H1 (cell line): Measurements from ENCODE around the gene ALPI. TPM values are rescaled to one million over a fixed set of nuclear protein-coding genes. Genes with fewer than 3 reads are reported as not detected.

ENCODE experiments used
- CTCF ChIA-PET: fragments of 300-600 bp; sonication (Branson Sonifier 250); formaldehyde crosslinking; loops from one replicate; lab custom pipeline; 2021; ENCODE audit not compliant: partially characterized antibody; lab: Charles Lee
- POLR2A ChIA-PET: fragments of 300-600 bp; sonication (Branson Sonifier 250); formaldehyde crosslinking; loops from one replicate; lab custom pipeline; 2021; ENCODE audit warnings: inconsistent platforms; ENCODE audit not compliant: partially characterized antibody; lab: Charles Lee
- DNase-seq, 2 experiments: peaks; one replicate each; pipeline versions ENCODE4 v3.0.0 to v3.0.0-alpha.2; 2010 to 2022; ENCODE audit warnings: low spot score in 2 of 2, low read depth in 1 of 2, mixed read lengths in 1 of 2
- FAIRE-seq: peaks from 2 replicates; lab custom pipeline; 2011; peaks lifted over from hg19 to GRCh38; lab: Jason Lieb, UNC
- H2AFZ ChIP-seq: 2 replicates; pipeline ENCODE4 v1.8.1; 2012; ENCODE audit warnings: low read length, inconsistent platforms
- H2AK5ac ChIP-seq: 2 replicates; pipeline ENCODE4 v1.6.1; 2013; ENCODE audit warnings: low read depth, low read length
- H2BK120ac ChIP-seq: replicated peaks from 2 replicates; pipeline ENCODE3; 2013; ENCODE audit warnings: low read depth, low read length, inconsistent platforms
- H2BK12ac ChIP-seq: 2 replicates; pipeline ENCODE4 v1.6.1; 2013; ENCODE audit warnings: low read depth, low read length
- H2BK15ac ChIP-seq: 2 replicates; pipeline ENCODE4 v1.6.1; 2013; ENCODE audit warnings: low read length
- H2BK20ac ChIP-seq: 2 replicates; pipeline ENCODE4 v1.6.1; 2013; ENCODE audit warnings: low read length
- H2BK5ac ChIP-seq: 2 replicates; pipeline ENCODE4 v1.6.1; 2013; ENCODE audit warnings: low read depth, low read length
- H3K14ac ChIP-seq: 2 replicates; pipeline ENCODE4 v1.6.1; 2013; ENCODE audit warnings: inconsistent platforms; ENCODE audit not compliant: insufficient read length
- H3K18ac ChIP-seq: 2 replicates; pipeline ENCODE4 v1.6.1; 2013; ENCODE audit warnings: low read length; ENCODE audit errors: extremely low read depth
- H3K23ac ChIP-seq: 2 replicates; pipeline ENCODE4 v1.6.1; 2013; ENCODE audit warnings: inconsistent platforms; ENCODE audit not compliant: insufficient read length
- H3K23me2 ChIP-seq: 2 replicates; pipeline ENCODE4 v1.6.1; 2013; ENCODE audit warnings: low read depth, low read length
- H3K27ac ChIP-seq: 2 replicates; pipeline ENCODE4 v1.6.1; 2011; ENCODE audit warnings: low read depth, low read length, inconsistent platforms
- H3K27me3 ChIP-seq, 4 experiments: replicated peaks in 1 of 4; 1 replicate in 1 of 4; 2 replicates in 3 of 4; pipeline versions ENCODE4 v1.6.1 to v1.8.1; 2011 to 2013; ENCODE audit warnings: low read length in 3 of 4, mild to moderate bottlenecking in 3 of 4, inconsistent platforms in 2 of 4, mixed read lengths in 2 of 4, moderate library complexity in 1 of 4; ENCODE audit not compliant: control insufficient read depth in 3 of 4, insufficient read depth in 3 of 4; ENCODE audit errors: extremely low read depth in 1 of 4
- H3K36me3 ChIP-seq, 4 experiments: 2 replicates each; pipeline versions ENCODE4 v1.6.1 to v1.8.1; 2011 to 2013; ENCODE audit warnings: mild to moderate bottlenecking in 4 of 4, low read length in 3 of 4, moderate library complexity in 2 of 4, control low read depth in 1 of 4, inconsistent platforms in 1 of 4; ENCODE audit not compliant: insufficient read depth in 4 of 4, control insufficient read depth in 2 of 4
- H3K4ac ChIP-seq: replicated peaks from 2 replicates; pipeline ENCODE3; 2013; ENCODE audit warnings: low read length, low read depth, mixed read lengths, inconsistent platforms; ENCODE audit not compliant: insufficient read length
- H3K4me1 ChIP-seq, 4 experiments: replicated peaks in 1 of 4; 1 replicate in 1 of 4; 2 replicates in 3 of 4; pipeline versions ENCODE4 v1.6.1 to v1.8.1; 2011 to 2013; ENCODE audit warnings: low read length in 3 of 4, inconsistent platforms in 2 of 4, mixed read lengths in 1 of 4; ENCODE audit not compliant: insufficient read depth in 4 of 4, control insufficient read depth in 3 of 4
- H3K4me2 ChIP-seq, 2 experiments: 2 replicates each; pipeline versions ENCODE4 v1.6.1 to v1.8.1; 2011 to 2013; ENCODE audit warnings: low read depth in 2 of 2, low read length in 2 of 2, control low read depth in 1 of 2, inconsistent platforms in 1 of 2, mild to moderate bottlenecking in 1 of 2; ENCODE audit not compliant: insufficient read depth in 1 of 2
- H3K4me3 ChIP-seq, 4 experiments: fragments of 200-600, 300-600 bp in 1 of 4; sonication (generic), shearing (Covaris generic), sonication (Bioruptor Twin) in 1 of 4; 2 replicates each; pipeline versions ENCODE4 v1.5.1 to v1.8.1; 2011 to 2016; ENCODE audit warnings: low read length in 4 of 4, low read depth in 3 of 4, control low read depth in 2 of 4, inconsistent platforms in 2 of 4, mild to moderate bottlenecking in 2 of 4, mixed read lengths in 1 of 4, moderate library complexity in 1 of 4; ENCODE audit not compliant: insufficient read depth in 2 of 4; ENCODE audit errors: extremely low read depth in 1 of 4
- H3K56ac ChIP-seq: replicated peaks from 2 replicates; pipeline ENCODE3; 2013; ENCODE audit warnings: low read depth, mild to moderate bottlenecking, mixed read lengths, low read length, inconsistent platforms; ENCODE audit not compliant: insufficient read length
- H3K79me1 ChIP-seq: 2 replicates; pipeline ENCODE4 v1.6.1; 2013; ENCODE audit warnings: low read depth, low read length, control low read depth
- H3K79me2 ChIP-seq, 2 experiments: 2 replicates each; pipeline versions ENCODE4 v1.6.1 to v1.8.1; 2012 to 2013; ENCODE audit warnings: low read length in 2 of 2, mild to moderate bottlenecking in 2 of 2, inconsistent platforms in 1 of 2; ENCODE audit not compliant: insufficient read depth in 2 of 2, control insufficient read depth in 1 of 2
- H3K9ac ChIP-seq, 4 experiments: replicated peaks in 1 of 4; 1 replicate in 1 of 4; 2 replicates in 3 of 4; pipeline versions ENCODE4 v1.6.1 to v1.8.1; 2011 to 2013; ENCODE audit warnings: low read depth in 3 of 4, low read length in 3 of 4, control low read depth in 2 of 4, mild to moderate bottlenecking in 2 of 4, moderate library complexity in 2 of 4, inconsistent platforms in 1 of 4; ENCODE audit errors: extremely low read depth in 1 of 4
- H3K9me3 ChIP-seq, 2 experiments: 2 replicates each; pipeline versions ENCODE4 v1.6.1 to v1.8.1; 2012 to 2013; ENCODE audit warnings: mild to moderate bottlenecking in 2 of 2, moderate library complexity in 2 of 2, control low read depth in 1 of 2, inconsistent platforms in 1 of 2, low read depth in 1 of 2, low read length in 1 of 2, mixed read lengths in 1 of 2; ENCODE audit not compliant: insufficient read depth in 2 of 2
- H4K20me1 ChIP-seq, 2 experiments: replicated peaks in 1 of 2; 2 replicates each; pipeline versions ENCODE3 to v1.8.1; 2011 to 2013; ENCODE audit warnings: inconsistent platforms in 2 of 2, low read length in 2 of 2, mild to moderate bottlenecking in 1 of 2; ENCODE audit not compliant: insufficient read depth in 2 of 2, control insufficient read depth in 1 of 2
- H4K5ac ChIP-seq: 2 replicates; pipeline ENCODE4 v1.6.1; 2013; ENCODE audit warnings: low read length, low read depth, mixed read lengths, inconsistent platforms; ENCODE audit not compliant: insufficient read length
- H4K8ac ChIP-seq: 2 replicates; pipeline ENCODE4 v1.8.0; 2013; ENCODE audit warnings: mild to moderate bottlenecking, moderate library complexity, low read length, inconsistent platforms; ENCODE audit not compliant: insufficient read depth; ENCODE audit errors: extremely low read depth
- H4K91ac ChIP-seq: replicated peaks from 2 replicates; pipeline ENCODE3; 2013; ENCODE audit warnings: low read length, mixed read lengths, inconsistent platforms; ENCODE audit not compliant: insufficient read length
- FOSL1 ChIP-seq: IDR thresholded peaks from 2 replicates; pipeline ENCODE4 v1.6.1; 2011; ENCODE audit warnings: mild to moderate bottlenecking, low read depth, low read length, moderate library complexity; ENCODE audit not compliant: insufficient read depth
- GTF2F1 ChIP-seq: IDR thresholded peaks from 2 replicates; pipeline ENCODE4 v1.6.1; 2012; ENCODE audit warnings: low read depth, low read length, improper control_type of control experiment, borderline replicate concordance
- POLR2AphosphoS5 ChIP-seq: IDR thresholded peaks from 2 replicates; pipeline ENCODE4 v1.6.1; 2011; ENCODE audit warnings: low read depth, low read length
- SP1 ChIP-seq: IDR thresholded peaks from 2 replicates; pipeline ENCODE4 v1.6.1; 2011; ENCODE audit warnings: low read depth, low read length
- SUZ12 ChIP-seq: fragments of 200-600 bp; sonication (generic); IDR thresholded peaks from 2 replicates; pipeline ENCODE4 v1.6.1; 2012; ENCODE audit warnings: mild to moderate bottlenecking, inconsistent platforms, low read length, moderate library complexity, mixed read lengths
- WGBS, 2 experiments: shearing (Covaris generic) in 1 of 2; methylation state at CpG; one replicate each; pipeline versions ENCODE4 v1.1.6 to v1.1.7; 2013 to 2015; ENCODE audit warnings: low lambda C conversion rate in 2 of 2, mixed read lengths in 2 of 2, inconsistent platforms in 1 of 2, low coverage in 1 of 2, missing lambda C conversion rate in 1 of 2; ENCODE audit not compliant: insufficient replicate concordance in 2 of 2, insufficient coverage in 1 of 2, insufficient read length in 1 of 2; ENCODE audit errors: extremely low coverage in 1 of 2, missing lambda C conversion rate in 1 of 2; 5-methylcytosine and 5-hydroxymethylcytosine counted together
- polyA plus RNA-seq, 7 experiments: library from polyadenylated mRNA; depleted of rRNA in 3 of 7; stranded (reverse) in 5 of 7; unstranded in 2 of 7; fragments of >200 nt in 5 of 7; fragments of 200-250 nt in 2 of 7; gene quantifications; 1 replicate in 5 of 7; 2 replicates in 1 of 7; 4 replicates in 1 of 7; pipeline versions ENCODE4 v1.2.1 to v1.2.3, GENCODE V29; 2011 to 2013; ENCODE audit warnings: missing spikeins in 2 of 7, mixed read lengths in 2 of 7
- total RNA-seq: library from RNA; stranded (reverse); fragmentation: NEBNext Ultra II Directional; extraction: Animal tissue kit (Norgen Biotek cat#: 25700); gene quantifications from 2 replicates; pipeline ENCODE4 v1.2.1, GENCODE V29; 2021
- TF ChIP-seq, protein P1 (sequence below): IDR thresholded peaks from 2 replicates; pipeline ENCODE4 v1.6.1; 2012; ENCODE audit warnings: inconsistent platforms

The ALPI gene
- total and polyA plus RNA-seq, 2 of the 8 experiments (the other 6 are each of a cell fraction or from before 2014, with no cell fraction given), result not detected

DNA sequence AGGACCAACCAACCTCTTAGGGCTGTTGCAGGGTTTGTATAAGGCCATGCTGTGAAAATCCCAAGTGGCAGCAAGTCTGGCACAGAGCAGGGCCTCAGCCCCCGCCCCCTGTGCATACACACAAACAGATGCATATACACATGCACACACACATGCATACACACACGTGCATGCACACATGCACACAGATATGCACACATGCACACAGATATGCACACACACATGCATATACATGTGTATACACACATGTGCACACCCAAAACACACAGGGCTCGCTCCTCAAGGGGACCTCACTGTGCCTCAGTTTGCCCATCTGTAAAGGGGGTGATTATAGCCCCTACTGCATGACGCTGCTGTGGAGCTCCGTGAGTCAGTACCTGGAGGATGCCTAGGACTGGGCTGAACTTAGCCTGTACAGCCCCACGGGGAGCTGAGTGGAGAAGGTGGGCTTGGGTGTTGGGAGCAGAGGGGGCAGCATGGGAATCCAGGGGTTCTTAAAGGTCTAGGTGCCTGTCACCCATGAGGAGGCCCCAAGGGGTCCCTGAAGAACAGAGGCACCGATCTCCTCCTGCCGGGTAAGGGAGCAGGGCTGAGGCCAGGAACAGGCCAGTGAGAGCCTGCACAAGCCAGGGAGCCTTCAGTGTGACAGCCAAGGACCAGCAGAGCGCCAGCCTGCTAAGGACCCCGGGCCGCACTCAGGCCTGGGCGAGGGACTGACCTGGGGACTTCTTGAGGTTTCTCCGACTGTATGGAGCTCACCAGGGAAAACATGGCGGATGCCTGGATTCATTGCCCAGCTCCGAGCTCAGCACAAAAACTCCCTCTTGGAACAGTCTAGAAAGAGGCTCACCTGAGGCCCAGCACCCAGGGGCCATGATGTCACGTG, 24.0 kb upstream of the ALPI start:
- ChIA-PET CTCF (interaction anchor here (0.6 to 6.8 kb wide), 13 partner anchors 11 to 96 kb away, joined by 3 to 82 read pairs (median 3); partner anchors contain the start of genes ALPG and ALPP), POLR2A (interaction anchor here (1.0 to 2.5 kb wide), 5 partner anchors 11 to 31 kb away, joined by 3 to 12 read pairs (median 5); no protein-coding TSS in a partner anchor)
- no peak for FAIRE-seq

More for the DNA sequence above, 24.0 kb upstream of the ALPI start:
- H2AK5ac ChIP-seq, result no peak overlapping the region
- no peak for DNase-seq
- no peaks in the 10 kb centered on the region for H3K36me3 ChIP-seq
- H3K79me2 ChIP-seq, result no peaks in the 10 kb centered on the region
- no peaks in the 10 kb centered on the region for H3K23me2 ChIP-seq
- peak overlapping the region; percentile 27; the same call in 1 of the 2 replicates for H3K27ac ChIP-seq
- no peak overlapping the region for H3K9ac ChIP-seq
- H3K4ac ChIP-seq, result peak overlapping the region; percentile 53
- H3K18ac ChIP-seq, result peak overlapping the region; percentile 72; the same call in 1 of the 2 replicates
- H2AFZ ChIP-seq, result 0 out of 2 replicates have a peak overlapping the region, but pooled peaks have one; percentile 87
- H4K20me1 ChIP-seq, result no peaks in the 10 kb centered on the region
- no peak overlapping the region for H3K56ac ChIP-seq
- peak overlapping the region; percentile 34 for H4K91ac ChIP-seq
- peak overlapping the region; percentile 76; the same call in 1 of the 2 replicates for H2BK5ac ChIP-seq
- H2BK20ac ChIP-seq, result peak overlapping the region; percentile 62; the same call in 1 of the 2 replicates
- H3K9me3 ChIP-seq, result no peaks in the 10 kb centered on the region
- no peak overlapping the region for H3K23ac ChIP-seq
- peak overlapping the region; percentile 69 for H2BK120ac ChIP-seq
- H4K5ac ChIP-seq, result peak overlapping the region; percentile 65
- no peaks in the 10 kb centered on the region for H3K79me1 ChIP-seq
- peak overlapping the region; percentile 97 for H2BK15ac ChIP-seq
- H2BK12ac ChIP-seq, result peak overlapping the region; percentile 56; the same call in 1 of the 2 replicates
- TF ChIP-seq FOSL1, result no peak
- no peak for TF ChIP-seq SUZ12
- no peak for TF ChIP-seq GTF2F1
- TF ChIP-seq, protein P1, sequence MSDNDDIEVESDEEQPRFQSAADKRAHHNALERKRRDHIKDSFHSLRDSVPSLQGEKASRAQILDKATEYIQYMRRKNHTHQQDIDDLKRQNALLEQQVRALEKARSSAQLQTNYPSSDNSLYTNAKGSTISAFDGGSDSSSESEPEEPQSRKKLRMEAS, result no peak
- TF ChIP-seq SP1, result no peak
- no peak for TF ChIP-seq POLR2AphosphoS5
- H4K8ac ChIP-seq, result peak overlapping the region; percentile 87
- H3K4me1 ChIP-seq, result peaks cover 0 to 9% (median 7%) of the 10 kb centered on the region in 4 experiments; a peak in 6 of 7 replicates
- H3K14ac ChIP-seq, result no peak overlapping the region
- H3K4me3 ChIP-seq, result no peak overlapping the region
- no peak overlapping the region for H3K4me2 ChIP-seq
- H3K27me3 ChIP-seq, result peaks cover 0 to 2% (median 0%) of the 10 kb centered on the region in 4 experiments; a peak in 1 of 7 replicates
- WGBS, 2 experiments, result 95% methylated on average over 16 of the region's 16 CpGs; no CpG with 5 or more reads in 1 of the 2 experiments
